GM23338 (cell line): ENCODE measurements around the gene RFFL. TPM values are rescaled to one million over a fixed set of nuclear protein-coding genes. Genes with fewer than 3 reads are reported as not detected.
A peak's percentile ranks its signal among the peaks of the same experiment; 100 is the strongest.

ENCODE experiments used
- ATAC-seq: fragments of 200-7000 bp; cut with Tn5 transposase; 3 replicates; pipeline ENCODE4 v1.9.1; 2020
- DNase-seq: peaks from one replicate; pipeline ENCODE4 v3.0.0-alpha.2; 2015; ENCODE audit warnings: low spot score
- H2AFZ ChIP-seq: fragments of 200-600 bp; sonication (generic); 2 replicates; pipeline ENCODE4 v1.8.0; 2016; ENCODE audit warnings: antibody characterized with exemption, mild to moderate bottlenecking, moderate library complexity
- H3F3A ChIP-seq: fragments of 200-600 bp; sonication (generic); replicated peaks from 2 replicates; pipeline ENCODE4 v1.8.0; 2017; ENCODE audit warnings: antibody characterized with exemption, mixed run types, low read depth
- H3K27ac ChIP-seq: fragments of 200-600 bp; sonication (generic); 2 replicates; pipeline ENCODE4 v1.6.1; 2016; ENCODE audit warnings: low read depth
- H3K27me3 ChIP-seq: fragments of 200-600 bp; sonication (generic); 2 replicates; pipeline ENCODE4 v1.8.0; 2016; ENCODE audit warnings: mild to moderate bottlenecking, mixed run types, moderate library complexity; ENCODE audit not compliant: insufficient read depth
- H3K36me3 ChIP-seq: fragments of 200-600 bp; sonication (generic); 2 replicates; pipeline ENCODE4 v1.8.0; 2016; ENCODE audit warnings: mild to moderate bottlenecking; ENCODE audit not compliant: insufficient read depth
- H3K4me1 ChIP-seq: fragments of 200-600 bp; sonication (generic); 2 replicates; pipeline ENCODE4 v1.8.0; 2016; ENCODE audit warnings: mild to moderate bottlenecking, moderate library complexity; ENCODE audit not compliant: insufficient read depth
- H3K4me2 ChIP-seq: fragments of 200-600 bp; sonication (generic); 2 replicates; pipeline ENCODE4 v1.7.1; 2017; ENCODE audit warnings: mixed run types
- H3K4me3 ChIP-seq: fragments of 200-600 bp; sonication (generic); 2 replicates; pipeline ENCODE4 v1.6.1; 2016; ENCODE audit warnings: mixed run types
- H3K79me2 ChIP-seq: fragments of 200-600 bp; sonication (generic); replicated peaks from 2 replicates; pipeline ENCODE4 v1.8.0; 2017; ENCODE audit warnings: mild to moderate bottlenecking; ENCODE audit not compliant: insufficient read depth
- H3K9me2 ChIP-seq: fragments of 200-600 bp; sonication (generic); 2 replicates; pipeline ENCODE4 v1.8.0; 2017; ENCODE audit not compliant: insufficient read depth
- H4K20me1 ChIP-seq: fragments of 200-600 bp; sonication (generic); replicated peaks from 2 replicates; pipeline ENCODE4 v1.8.0; 2017; ENCODE audit warnings: mild to moderate bottlenecking; ENCODE audit not compliant: insufficient read depth
- H3K27ac Mint-ChIP-seq: 2 replicates; pipeline ENCODE4 v1.8.0; 2020; ENCODE audit warnings: inconsistent platforms, mild to moderate bottlenecking, moderate library complexity, mixed read lengths
- H3K27me3 Mint-ChIP-seq: 3 replicates; pipeline ENCODE4 v1.8.0; 2022; ENCODE audit warnings: low read depth, mild to moderate bottlenecking, moderate library complexity, mixed read lengths, inconsistent platforms; ENCODE audit not compliant: insufficient read depth, poor library complexity
- H3K36me3 Mint-ChIP-seq: 3 replicates; pipeline ENCODE4 v1.8.0; 2021; ENCODE audit warnings: low read depth, mild to moderate bottlenecking, inconsistent platforms, moderate library complexity, mixed read lengths
- H3K4me1 Mint-ChIP-seq: 3 replicates; pipeline ENCODE4 v1.8.0; 2020; ENCODE audit warnings: mild to moderate bottlenecking, inconsistent platforms, mixed read lengths
- H3K4me3 Mint-ChIP-seq: 3 replicates; pipeline ENCODE4 v1.8.0; 2021; ENCODE audit warnings: moderate library complexity, mild to moderate bottlenecking, inconsistent platforms, mixed read lengths
- H3K9me3 Mint-ChIP-seq: 3 replicates; pipeline ENCODE4 v1.8.0; 2020; ENCODE audit warnings: moderate library complexity, mild to moderate bottlenecking, inconsistent platforms, mixed read lengths
- CREB1 ChIP-seq: fragments of 250-450 bp; sonication (Bioruptor Pico); IDR thresholded peaks from 2 replicates; pipeline ENCODE4 v1.5.0; 2020; ENCODE audit warnings: low read depth, mild to moderate bottlenecking, moderate library complexity
- CTCF ChIP-seq, 2 experiments: fragments of 200-600 bp in 1 of 2; sonication (generic) in 1 of 2; conservative IDR thresholded peaks; 2 replicates each; pipeline versions ENCODE4 v1.5.1 to v1.6.1; 2016 to 2017; ENCODE audit warnings: antibody characterized with exemption in 2 of 2, low read depth in 2 of 2, mild to moderate bottlenecking in 2 of 2, moderate library complexity in 1 of 2
- ETS1 ChIP-seq: IDR thresholded peaks from 2 replicates; pipeline ENCODE4 v1.6.1; 2016; ENCODE audit warnings: antibody characterized with exemption
- EZH2 ChIP-seq: fragments of 200-600 bp; sonication (generic); IDR thresholded peaks from one replicate; pipeline ENCODE4 v1.8.0; 2017; ENCODE audit warnings: antibody characterized with exemption, mild to moderate bottlenecking, low read depth; ENCODE audit not compliant: unreplicated experiment
- EZH2phosphoT487 ChIP-seq: fragments of 200-600 bp; sonication (generic); IDR thresholded peaks from one replicate; pipeline ENCODE4 v1.8.1; 2018; ENCODE audit warnings: antibody characterized with exemption; ENCODE audit not compliant: unreplicated experiment
- JUNB ChIP-seq: IDR thresholded peaks from one replicate; pipeline ENCODE4 v1.6.1; 2016; ENCODE audit warnings: antibody characterized with exemption; ENCODE audit not compliant: unreplicated experiment
- NANOG ChIP-seq: IDR thresholded peaks from 2 replicates; pipeline ENCODE4 v1.6.1; 2016; ENCODE audit warnings: antibody characterized with exemption, borderline replicate concordance
- POLR2AphosphoS5 ChIP-seq: IDR thresholded peaks from 2 replicates; pipeline ENCODE4 v1.6.1; 2016; ENCODE audit warnings: antibody characterized with exemption, low read depth
- REST ChIP-seq: IDR thresholded peaks from one replicate; pipeline ENCODE4 v1.6.1; 2018; ENCODE audit warnings: antibody characterized with exemption; ENCODE audit not compliant: unreplicated experiment
- STAT1 ChIP-seq: IDR thresholded peaks from one replicate; pipeline ENCODE4 v1.6.1; 2016; ENCODE audit warnings: antibody characterized with exemption; ENCODE audit not compliant: unreplicated experiment
- ZNF114 ChIP-seq: fragments of 250-450 bp; sonication (Bioruptor Pico); IDR thresholded peaks from 2 replicates; pipeline ENCODE4 v1.5.0; 2020; ENCODE audit warnings: mild to moderate bottlenecking, moderate library complexity
- ZNF331 ChIP-seq: fragments of 250-450 bp; sonication (Bioruptor Pico); IDR thresholded peaks from 2 replicates; pipeline ENCODE4 v1.5.0; 2020; ENCODE audit warnings: low read depth, mild to moderate bottlenecking, moderate library complexity
- ZNF462 ChIP-seq: fragments of 250-450 bp; sonication (Bioruptor Pico); IDR thresholded peaks from 2 replicates; pipeline ENCODE4 v1.5.0; 2020; ENCODE audit warnings: mild to moderate bottlenecking, moderate library complexity
- polyA plus RNA-seq: library from polyadenylated mRNA; unstranded; fragments of >200 nt; fragmentation: Nextera tagmentation; extraction: Ambion mirVana; gene quantifications from 2 replicates; pipeline ENCODE4 v1.2.1, GENCODE V29; 2016
- total RNA-seq: library from RNA; depleted of rRNA; stranded (reverse); fragments of >200 nt; shearing (Covaris generic); gene quantifications from 2 replicates; pipeline ENCODE4 v1.2.3, GENCODE V29; 2014

RFFL gene
- total and polyA plus RNA-seq, 2 experiments from 2014 or later: 4.1 to 22.2 TPM

GRCh38 chr17:35048685-35049379, 14.7 kb downstream of the RFFL start:
- Mint-ChIP-seq H3K4me3 (no peak overlapping the region), H3K27me3 (peaks cover 2% of the 10 kb centered on the region), H3K9me3 (no peaks in the 10 kb centered on the region), H3K27ac (peak overlapping the region; percentile 27; the same call in 1 of the 2 replicates), H3K36me3 (0 out of 3 replicates have a peak, but pooled peaks cover 3% of the 10 kb centered on the region), H3K4me1 (peaks cover 22% of the 10 kb centered on the region)
- no peak for ATAC-seq
- Histone ChIP-seq H4K20me1 (no peaks in the 10 kb centered on the region; the same call in 1 of the 2 replicates), H3K4me2 (no peak overlapping the region), H3K4me1 (peaks cover 6% of the 10 kb centered on the region; the same call in 1 of the 2 replicates), H3K9me2 (no peaks in the 10 kb centered on the region), H3K27me3 (no peaks in the 10 kb centered on the region), H2AFZ (no peak overlapping the region), H3K79me2 (no peaks in the 10 kb centered on the region), H3F3A (0 out of 2 replicates have a peak, but pooled peaks cover 3% of the 10 kb centered on the region), H3K4me3 (no peak overlapping the region), H3K27ac (0 out of 2 replicates have a peak overlapping the region, but pooled peaks have one; percentile 39), H3K36me3 (no peaks in the 10 kb centered on the region)
- no peak for DNase-seq
- no peak for TF ChIP-seq ZNF331 (CRISPR knock-in tag)
- TF ChIP-seq CREB1 (CRISPR knock-in tag): no peak
- TF ChIP-seq EZH2: no peak
- TF ChIP-seq EZH2phosphoT487: no peak
- no peak for TF ChIP-seq REST
- no peak for TF ChIP-seq ZNF462 (CRISPR knock-in tag)
- TF ChIP-seq ZNF114 (CRISPR knock-in tag): no peak
- TF ChIP-seq CTCF (conservative IDR thresholded peaks at IDR 0.05; ENCODE audit: low read depth in 2 of 2): no peak
- TF ChIP-seq JUNB: no peak
- no peak for TF ChIP-seq STAT1
- TF ChIP-seq NANOG: no peak
- TF ChIP-seq ETS1: no peak
- no peak for TF ChIP-seq POLR2AphosphoS5
